GM15510 (cell line): Measurements from ENCODE around the gene MBNL2.

ENCODE experiments used
- POLR2A ChIP-seq: IDR thresholded peaks from 3 replicates; pipeline ENCODE4 v1.6.1; 2011; ENCODE audit warnings: borderline replicate concordance; ENCODE audit not compliant: insufficient read length; ENCODE audit errors: extremely low read depth

MBNL2 gene

DNA sequence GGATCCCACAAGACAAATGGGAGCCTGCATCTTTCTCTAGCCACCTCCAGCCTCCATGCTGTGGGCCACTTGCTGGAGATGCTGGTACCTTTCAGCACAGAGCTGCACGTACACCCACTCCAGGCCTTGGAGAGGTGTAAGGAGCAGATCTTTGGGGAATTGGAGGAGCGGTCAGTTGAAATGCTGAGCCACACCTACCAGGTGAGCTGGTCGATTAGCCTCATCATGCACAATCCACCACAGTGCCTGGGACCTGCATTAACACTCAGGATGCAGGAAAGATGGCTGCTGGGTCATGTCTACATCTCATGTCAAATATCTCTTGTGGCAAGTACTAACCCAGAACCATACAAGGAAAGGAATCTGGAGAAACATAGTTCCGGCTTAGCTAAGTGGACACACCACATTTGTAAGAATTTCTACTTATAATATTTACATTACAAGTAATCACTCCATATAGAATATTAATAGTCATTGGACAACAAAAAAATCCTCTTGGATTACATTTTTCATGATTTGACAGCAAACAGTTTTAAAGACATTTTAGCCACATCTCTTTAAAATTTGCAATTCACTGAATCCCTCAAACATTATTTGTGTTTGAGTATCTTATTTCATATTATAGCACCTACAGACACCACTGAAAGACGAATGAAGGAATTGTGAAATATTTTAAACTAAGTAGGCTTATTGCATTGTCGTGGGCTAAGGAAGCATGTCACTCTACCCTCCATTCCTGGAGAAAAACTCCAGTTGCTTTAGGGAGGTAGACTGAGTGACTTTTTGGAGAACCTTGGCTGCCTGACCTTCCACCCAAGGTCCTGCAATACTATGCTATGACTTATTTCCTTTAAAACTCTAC is 21.8 kb upstream of the MBNL2 start:
- TF ChIP-seq POLR2A: no peak

DNA sequence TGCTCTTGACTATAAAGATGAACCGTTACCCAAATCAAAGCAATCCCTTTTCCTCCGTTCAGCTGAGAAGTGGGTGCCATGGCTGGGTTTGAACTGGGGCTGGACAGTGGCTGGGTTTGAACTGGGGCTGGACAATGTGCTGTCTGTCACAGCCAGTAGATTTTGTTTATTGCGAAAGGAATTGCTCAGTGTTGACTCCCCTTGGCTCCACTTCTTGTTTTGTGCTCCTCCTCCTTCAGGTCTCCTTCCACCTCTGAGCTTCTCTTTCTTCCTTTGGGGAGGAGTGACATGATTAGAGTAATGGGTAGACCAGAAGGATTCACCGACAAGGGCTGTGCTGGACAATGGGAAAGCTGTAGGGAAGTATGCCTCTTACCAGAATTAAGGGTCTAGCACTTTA is 19.4 kb upstream of the MBNL2 start:
- no peak for TF ChIP-seq POLR2A

DNA sequence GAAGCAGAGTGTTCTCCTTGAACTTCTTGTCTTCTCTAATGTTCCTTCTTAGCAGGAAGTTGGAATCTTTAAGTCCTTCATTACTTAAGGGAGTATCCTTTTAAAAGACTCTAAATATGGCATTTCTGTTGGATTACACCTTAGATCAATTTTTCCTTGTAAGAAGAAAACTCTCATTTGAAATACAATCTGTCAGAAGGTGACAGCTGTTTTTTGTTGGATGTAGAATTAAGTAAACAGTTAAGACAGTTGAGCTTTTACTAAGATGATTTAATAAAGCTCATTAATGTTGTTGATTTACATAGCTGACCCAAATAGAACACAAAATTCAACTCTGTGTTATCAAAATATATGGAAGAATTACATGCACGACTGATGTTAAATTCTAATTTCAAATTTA is 16.7 kb upstream of the MBNL2 start:
- no peak for TF ChIP-seq POLR2A

DNA sequence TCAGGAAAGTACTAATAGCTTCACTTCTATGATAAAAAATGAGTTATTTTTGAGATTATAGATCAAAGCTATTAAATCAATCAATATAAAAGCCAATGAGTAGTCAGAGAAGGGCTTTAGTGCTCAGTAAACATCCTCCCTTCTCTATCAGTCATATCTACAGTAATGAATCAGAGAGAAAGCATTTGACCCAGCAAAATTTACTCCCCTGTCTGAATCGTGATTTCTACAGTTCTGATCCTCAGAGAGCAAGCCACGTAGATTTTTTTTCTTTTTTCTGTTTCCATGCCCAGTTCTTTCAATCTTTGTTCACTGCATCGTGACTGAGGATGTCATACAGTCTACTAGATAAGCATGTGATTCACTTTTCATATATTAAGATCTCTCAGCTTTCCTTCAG is 16.2 kb upstream of the MBNL2 start:
- TF ChIP-seq POLR2A: no peak

DNA sequence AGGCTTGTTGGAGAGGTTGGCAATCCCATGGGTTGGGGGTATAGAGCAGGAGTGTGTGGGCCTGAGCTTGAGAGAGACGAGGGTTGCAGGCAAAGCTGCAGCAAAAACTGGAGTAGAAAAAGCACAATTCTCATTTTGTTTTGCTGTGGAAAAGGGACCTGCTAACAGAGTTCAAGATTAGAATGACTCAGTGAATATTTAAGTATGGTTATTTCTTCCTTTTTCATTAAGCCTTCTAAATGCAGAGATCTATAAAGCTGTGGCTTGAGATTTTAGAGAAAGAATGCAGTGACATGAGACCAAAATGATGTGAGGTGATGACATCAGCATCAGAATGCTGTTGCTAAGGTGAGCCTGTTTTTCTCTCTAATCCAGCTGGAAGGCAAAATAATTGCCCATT is 10.8 kb upstream of the MBNL2 start:
- no peak for TF ChIP-seq POLR2A

DNA sequence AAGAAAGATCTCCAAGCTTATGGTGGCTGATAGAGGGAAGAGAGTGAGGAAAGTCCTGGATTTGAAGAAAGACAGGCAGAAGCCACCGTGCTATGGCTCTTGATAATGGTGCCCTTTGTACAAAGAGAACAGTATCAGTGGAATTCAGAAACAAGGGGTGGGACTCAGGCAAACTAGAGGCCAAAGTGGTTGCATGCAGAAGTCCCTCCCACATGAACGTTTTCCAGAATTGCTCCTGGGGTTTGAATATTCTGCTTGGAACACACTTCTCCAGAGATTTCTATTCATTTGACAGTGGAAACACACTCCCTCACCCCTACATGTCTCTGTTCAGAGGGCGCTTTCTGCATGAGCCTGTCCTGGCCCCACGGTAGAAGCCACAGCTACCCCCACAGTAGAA is 10.1 kb upstream of the MBNL2 start:
- no peak for TF ChIP-seq POLR2A

DNA sequence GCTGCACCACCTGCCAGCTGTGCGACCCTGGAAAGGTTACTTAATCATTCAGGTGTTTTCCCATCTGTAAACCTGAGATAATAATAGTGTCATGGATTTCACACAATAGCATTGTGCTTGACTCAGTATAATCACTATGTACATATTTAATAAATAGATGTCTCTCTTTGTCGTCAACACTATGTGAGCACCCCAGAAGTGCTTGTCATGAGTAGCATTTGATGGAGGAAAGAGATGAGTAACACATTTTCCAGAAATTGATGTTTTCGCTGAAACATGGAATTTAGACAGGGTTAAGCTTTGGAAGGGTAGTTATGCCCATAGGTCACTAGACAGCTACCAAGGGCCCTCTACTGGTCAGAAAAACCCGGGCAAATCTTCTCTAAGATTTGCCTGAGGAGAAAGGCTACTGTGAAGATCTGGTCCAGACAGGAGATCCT is 9.5 kb upstream of the MBNL2 start:
- no peak for TF ChIP-seq POLR2A

DNA sequence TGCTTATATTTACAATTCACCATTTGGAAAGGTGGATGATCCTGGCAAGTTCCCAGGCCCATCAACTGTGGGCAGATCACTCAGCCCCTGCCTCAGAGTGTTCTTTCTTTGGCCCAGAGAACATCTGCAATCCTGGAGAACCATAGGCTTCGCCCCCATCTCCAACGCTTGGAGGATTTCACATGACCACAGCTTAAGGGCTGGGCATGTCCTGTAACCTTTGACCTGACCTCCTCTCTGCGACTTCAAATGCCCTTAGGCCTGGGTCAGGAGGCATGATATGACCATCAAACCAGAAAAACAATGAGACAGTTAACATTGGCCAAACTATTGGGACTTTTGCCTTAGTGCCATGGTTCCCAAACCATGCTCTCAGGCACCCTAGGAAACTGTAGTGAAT is 7.2 kb upstream of the MBNL2 start:
- TF ChIP-seq POLR2A: no peak

DNA sequence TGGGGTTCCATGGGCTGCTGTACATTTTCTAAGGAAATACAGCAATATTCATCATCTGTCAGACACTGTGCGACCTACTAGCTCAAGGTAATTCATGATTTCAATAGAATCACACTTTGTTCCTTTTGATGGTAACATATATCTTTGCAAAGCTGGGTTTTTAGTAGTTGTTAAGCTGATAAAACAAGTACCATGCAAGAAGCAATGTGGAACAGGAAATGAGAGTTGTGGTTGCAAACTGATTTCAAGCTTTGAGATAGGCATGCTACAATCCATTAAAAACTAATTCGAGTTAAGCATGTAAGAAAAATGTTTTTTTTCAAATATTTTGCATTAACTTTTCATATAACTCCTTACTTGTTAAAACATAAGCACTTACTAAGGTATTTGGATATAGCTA is 6.8 kb upstream of the MBNL2 start:
- no peak for TF ChIP-seq POLR2A

DNA sequence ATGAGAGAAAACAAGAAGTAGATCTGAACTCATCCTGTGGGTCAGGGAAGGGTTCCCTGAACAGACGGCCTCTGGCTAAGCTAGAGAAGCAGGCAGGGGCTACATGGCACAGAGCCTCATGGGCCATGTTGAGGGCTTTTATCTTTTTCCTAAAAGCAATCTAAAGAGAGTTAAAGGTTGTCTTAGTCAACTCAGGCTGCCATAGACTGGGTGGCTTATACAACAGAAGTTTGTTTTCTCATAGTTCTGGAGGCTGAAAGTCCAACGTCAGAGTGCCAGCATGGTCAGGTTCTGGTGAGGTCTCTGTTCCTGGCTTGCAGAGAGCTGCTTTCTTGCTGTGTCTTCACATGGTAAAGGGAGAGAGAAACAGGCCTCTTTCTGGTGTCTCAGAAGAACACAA is 2.9 kb upstream of the MBNL2 start:
- TF ChIP-seq POLR2A: no peak

DNA sequence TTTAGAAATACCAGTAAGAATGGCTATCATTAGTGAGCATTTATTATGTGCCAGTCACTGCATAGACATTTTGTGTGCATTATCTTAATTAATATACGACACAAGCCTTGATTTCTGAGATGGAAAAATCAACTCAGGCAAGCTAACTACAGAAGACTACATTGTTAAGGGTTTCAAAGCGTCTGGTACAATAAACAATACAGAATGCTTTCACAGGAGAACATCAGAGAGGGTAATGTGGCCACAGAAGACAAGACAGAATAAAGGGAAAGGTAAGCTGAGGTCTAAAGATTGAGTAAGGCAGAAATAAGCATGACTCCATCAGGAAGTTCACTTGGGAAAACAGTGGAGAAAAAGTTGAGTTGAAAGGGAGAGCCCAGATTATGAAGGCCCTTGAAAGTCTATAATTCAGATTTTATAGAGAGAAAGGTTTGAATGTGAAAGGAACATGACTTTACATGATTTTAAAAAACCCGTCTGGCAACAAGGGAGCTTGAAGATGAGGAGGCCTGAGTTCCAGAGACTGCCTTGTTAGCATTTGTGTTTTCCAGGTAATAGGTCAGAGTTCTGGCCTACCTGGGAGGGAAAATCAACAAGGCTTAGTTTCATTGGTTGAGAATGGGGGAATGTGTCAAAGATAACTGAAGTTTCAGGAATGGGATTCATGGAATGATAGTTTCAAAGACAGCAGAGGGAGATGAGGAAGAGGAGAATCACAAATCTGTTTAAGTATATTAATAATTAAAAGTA is 1.8 kb upstream of the MBNL2 start:
- no peak for TF ChIP-seq POLR2A

DNA sequence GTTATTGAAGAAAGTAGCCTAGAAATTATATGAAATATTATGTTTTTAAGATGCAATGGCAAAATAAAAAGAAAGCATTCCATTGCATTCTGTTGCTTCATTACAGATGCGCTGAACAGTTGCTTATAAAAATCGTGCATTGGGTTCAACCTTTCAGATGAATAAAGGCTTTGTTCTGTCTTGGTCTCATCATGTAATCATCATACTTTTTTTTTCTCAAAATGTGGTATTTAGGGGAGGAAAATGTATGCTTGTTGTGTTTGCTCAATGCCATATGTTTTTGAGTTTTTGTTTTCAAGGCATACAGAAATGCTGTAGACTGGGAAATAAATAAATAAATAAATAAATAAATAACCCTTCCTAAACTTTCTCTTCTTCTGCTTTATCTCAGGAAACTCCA is 1.1 kb upstream of the MBNL2 start:
- TF ChIP-seq POLR2A: no peak

DNA sequence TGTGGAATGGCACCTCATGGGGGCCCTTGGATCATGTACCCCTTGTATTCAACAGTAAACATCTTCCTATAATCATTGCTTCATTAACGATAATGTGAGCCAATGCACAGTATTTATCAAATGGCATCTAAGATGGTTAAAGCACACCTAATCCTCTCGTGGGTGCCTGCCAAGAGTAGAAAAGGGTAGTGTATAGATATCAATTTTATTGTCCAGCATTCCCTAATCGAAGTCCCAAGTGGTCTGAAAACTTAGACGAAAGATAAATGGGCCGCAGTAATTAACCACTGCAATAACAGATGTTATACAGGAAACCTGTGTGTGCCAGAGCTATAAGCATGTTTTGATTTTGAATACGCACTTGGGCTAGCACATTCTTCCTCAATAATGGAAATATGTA is 667 bp upstream of the MBNL2 start:
- no peak for TF ChIP-seq POLR2A

DNA sequence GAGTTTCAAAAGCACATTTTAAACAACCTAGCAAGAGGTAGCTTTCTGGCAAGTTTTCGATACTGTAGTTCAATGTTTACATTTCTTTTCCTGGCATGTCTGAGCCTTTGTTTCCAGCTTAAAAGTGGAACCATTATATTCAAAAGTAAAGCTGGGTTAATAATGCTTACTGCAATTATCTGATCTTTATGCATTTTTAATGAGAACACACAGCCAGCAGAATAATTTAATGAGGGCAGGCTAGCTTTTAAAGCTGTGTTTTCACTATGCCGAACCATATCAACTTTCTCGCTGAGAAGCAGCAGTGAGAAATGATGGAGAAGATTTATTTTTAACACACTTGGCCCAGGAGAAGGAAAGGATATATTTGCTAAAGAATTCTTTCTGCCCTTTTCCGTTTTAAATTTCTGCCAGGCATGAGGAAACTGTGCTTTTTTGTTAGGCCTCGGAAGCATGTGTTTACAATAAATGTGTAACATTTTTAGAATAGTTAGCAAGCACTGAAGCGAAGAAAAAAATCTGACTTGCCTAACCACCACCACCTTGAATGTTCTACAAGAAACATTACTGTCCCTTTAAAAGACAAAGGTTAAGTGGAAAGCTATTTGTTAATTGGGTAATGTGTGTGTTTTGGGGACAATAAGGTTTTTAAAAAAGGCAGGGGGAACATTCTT is 1.0 kb downstream of the MBNL2 start:
- TF ChIP-seq POLR2A: no peak
